Caco-2 (cell line): ENCODE data around the gene NUP133. TPM values are rescaled to one million over a fixed set of nuclear protein-coding genes. Genes with fewer than 3 reads are reported as not detected.

Experiments
- BruUV-seq: library from RNA; stranded (reverse); fragments of 400-500 nt; replicated peaks from 2 replicates; lab custom pipeline; 2021; lab: Mats Ljungman, UMichigan
- CTCF ChIA-PET: fragments of 300-600 bp; sonication (Branson Sonifier 250); formaldehyde crosslinking; loops from one replicate; lab custom pipeline; 2022; ENCODE audit warnings: antibody characterized with exemption; lab: Charles Lee
- POLR2A ChIA-PET: fragments of 300-600 bp; sonication (Branson Sonifier 250); formaldehyde crosslinking; loops from one replicate; lab custom pipeline; 2022; ENCODE audit warnings: antibody characterized with exemption; lab: Charles Lee
- DNase-seq, 2 experiments: peaks; one replicate each; pipeline versions ENCODE4 v3.0.0 to v3.0.0-alpha.2; 2020 to 2022
- H3K27me3 ChIP-seq: replicated peaks from 2 replicates; pipeline ENCODE4 v1.6.0; 2011; ENCODE audit warnings: low read length; ENCODE audit not compliant: control insufficient read depth, insufficient read depth
- H3K36me3 ChIP-seq: 2 replicates; pipeline ENCODE4 v1.5.1; 2011; ENCODE audit warnings: low read length; ENCODE audit not compliant: control insufficient read depth, insufficient read depth
- H3K4me1 ChIP-seq: fragments of 250-450 bp; sonication (Bioruptor Pico); 2 replicates; pipeline ENCODE4 v1.5.1; 2020; ENCODE audit warnings: mild to moderate bottlenecking
- H3K4me3 ChIP-seq: 2 replicates; pipeline ENCODE4 v1.5.1; 2011; ENCODE audit warnings: low read depth, mild to moderate bottlenecking, control low read depth, low read length
- H3K9me3 ChIP-seq: fragments of 250-450 bp; sonication (Bioruptor Pico); 2 replicates; pipeline ENCODE4 v1.5.1; 2020; ENCODE audit warnings: mild to moderate bottlenecking, moderate library complexity
- H3K27ac Mint-ChIP-seq: one replicate; pipeline ENCODE4 v1.8.0; 2022; ENCODE audit warnings: mixed read lengths; ENCODE audit not compliant: unreplicated experiment
- H3K27me3 Mint-ChIP-seq: one replicate; pipeline ENCODE4 v1.8.0; 2022; ENCODE audit warnings: mixed read lengths; ENCODE audit not compliant: insufficient read depth, unreplicated experiment
- H3K36me3 Mint-ChIP-seq: one replicate; pipeline ENCODE4 v1.8.0; 2022; ENCODE audit warnings: mild to moderate bottlenecking, mixed read lengths; ENCODE audit not compliant: insufficient read depth, unreplicated experiment
- H3K4me1 Mint-ChIP-seq: one replicate; pipeline ENCODE4 v1.8.0; 2022; ENCODE audit warnings: low read depth, mixed read lengths; ENCODE audit not compliant: unreplicated experiment
- H3K4me3 Mint-ChIP-seq: one replicate; pipeline ENCODE4 v1.8.0; 2022; ENCODE audit warnings: mild to moderate bottlenecking, moderate library complexity, mixed read lengths; ENCODE audit not compliant: unreplicated experiment
- H3K9me3 Mint-ChIP-seq: one replicate; pipeline ENCODE4 v1.8.0; 2022; ENCODE audit warnings: mixed read lengths; ENCODE audit not compliant: unreplicated experiment
- CTCF ChIP-seq, 2 experiments: fragments of 200-600 bp in 1 of 2; IDR thresholded peaks; 1 replicate in 1 of 2; 2 replicates in 1 of 2; pipeline versions ENCODE4 v1.5.1 to v1.8.0; 2011 to 2022; ENCODE audit warnings: antibody characterized with exemption in 1 of 2, control low read depth in 1 of 2, inconsistent platforms in 1 of 2, low read depth in 1 of 2, low read length in 1 of 2, mild to moderate bottlenecking in 1 of 2, moderate library complexity in 1 of 2; ENCODE audit not compliant: insufficient read depth in 1 of 2, severe bottlenecking in 1 of 2, unreplicated experiment in 1 of 2
- intact Hi-C: fragments of 100-400 bp; cut with micrococcal nuclease; formaldehyde crosslinking; loops from one replicate; pipeline ENCODE4 v1.10.0; 2022; ENCODE audit not compliant: unreplicated experiment
- total RNA-seq: library from RNA; stranded (reverse); gene quantifications from 2 replicates; pipeline ENCODE4 v1.2.3, GENCODE V29; 2022

The NUP133 gene
- total RNA-seq, 1 experiment from 2014 or later, result 54.5 TPM

- Mint-ChIP-seq H3K9me3 (no peaks in the 10 kb centered on the region), H3K4me1 (peaks cover 14% of the 10 kb centered on the region), H3K4me3 (no peak overlapping the region), H3K27me3 (peaks cover 3% of the 10 kb centered on the region), H3K27ac (no peak overlapping the region), H3K36me3 (peaks cover 4% of the 10 kb centered on the region)
- Histone ChIP-seq H3K4me3 (no peak overlapping the region), H3K27me3 (no peaks in the 10 kb centered on the region), H3K4me1 (peaks cover 15% of the 10 kb centered on the region), H3K36me3 (no peaks in the 10 kb centered on the region), H3K9me3 (no peaks in the 10 kb centered on the region)
- CTCF ChIA-PET, result interaction anchor here (1.5 kb wide), 1 partner anchor 11 kb away, joined by 6 read pairs; no protein-coding TSS in a partner anchor
- no TSS peak for BruUV-seq
- intact Hi-C loops, result no loop called here
- no peak for DNase-seq
- POLR2A ChIA-PET, result interaction anchor here (0.6 kb wide), 1 partner anchor 137 kb away, joined by 7 read pairs; no protein-coding TSS in a partner anchor
- no peak for TF ChIP-seq CTCF (IDR thresholded peaks at IDR 0.05; ENCODE audit: insufficient read depth in 1 of 2, low read depth in 1 of 2, low read length in 1 of 2, severe bottlenecking in 1 of 2, unreplicated experiment in 1 of 2)
Observed at GRCh38 chr1:229410370-229410691, 97.8 kb downstream of the NUP133 start.

- H3K9me3 Mint-ChIP-seq, result no peaks in the 10 kb centered on the region
- H3K4me3 Mint-ChIP-seq, result no peak overlapping the region
- CTCF ChIA-PET, result interaction anchor here (0.6 to 1.5 kb wide), 2 partner anchors 11 to 111 kb away, joined by 3 to 6 read pairs; no protein-coding TSS in a partner anchor
- peaks cover 14% of the 10 kb centered on the region for H3K4me1 Mint-ChIP-seq
- Histone ChIP-seq H3K4me3 (no peak overlapping the region), H3K27me3 (no peaks in the 10 kb centered on the region), H3K36me3 (no peaks in the 10 kb centered on the region), H3K4me1 (peaks cover 15% of the 10 kb centered on the region), H3K9me3 (no peaks in the 10 kb centered on the region)
- BruUV-seq, result no TSS peak
- peaks cover 4% of the 10 kb centered on the region for H3K36me3 Mint-ChIP-seq
- intact Hi-C loops, result no loop called here
- DNase-seq, result no peak
- peaks cover 3% of the 10 kb centered on the region for H3K27me3 Mint-ChIP-seq
- POLR2A ChIA-PET, result interaction anchor here (0.6 kb wide), 1 partner anchor 136 kb away, joined by 7 read pairs; no protein-coding TSS in a partner anchor
- no peak for TF ChIP-seq CTCF (IDR thresholded peaks at IDR 0.05; ENCODE audit: insufficient read depth in 1 of 2, low read depth in 1 of 2, low read length in 1 of 2, severe bottlenecking in 1 of 2, unreplicated experiment in 1 of 2)
- H3K27ac Mint-ChIP-seq, result no peak overlapping the region
Observed at GRCh38 chr1:229409616-229410369, 98.3 kb downstream of the NUP133 start.

GRCh38 chr1:229408458-229409037, 99.6 kb downstream of the NUP133 start:
- H3K36me3 Mint-ChIP-seq, result peaks cover 4% of the 10 kb centered on the region
- H3K4me1 ChIP-seq, result peaks cover 15% of the 10 kb centered on the region
- BruUV-seq, result no TSS peak
- no peak overlapping the region for H3K4me3 ChIP-seq
- H3K4me3 Mint-ChIP-seq, result no peak overlapping the region
- ChIA-PET POLR2A (no interaction called here), CTCF (interaction anchor here (1.4 kb wide), 1 partner anchor 12 kb away, joined by 4 read pairs; no protein-coding TSS in a partner anchor)
- no peak overlapping the region for H3K27ac Mint-ChIP-seq
- H3K36me3 ChIP-seq, result no peaks in the 10 kb centered on the region
- peak; percentile 40 to 62 for DNase-seq
- H3K27me3 ChIP-seq, result no peaks in the 10 kb centered on the region
- intact Hi-C loops, result no loop called here
- no peaks in the 10 kb centered on the region for H3K9me3 Mint-ChIP-seq
- peaks cover 14% of the 10 kb centered on the region for H3K4me1 Mint-ChIP-seq
- H3K27me3 Mint-ChIP-seq, result peaks cover 2% of the 10 kb centered on the region
- no peaks in the 10 kb centered on the region for H3K9me3 ChIP-seq
- TF ChIP-seq CTCF (IDR thresholded peaks at IDR 0.05; ENCODE audit: insufficient read depth in 1 of 2, low read depth in 1 of 2, low read length in 1 of 2, severe bottlenecking in 1 of 2, unreplicated experiment in 1 of 2), result no peak
